GM18499 (cell line): ENCODE data around the gene TMEM31.
"Not testable (repeated sequence)": the region's sequence is repeated elsewhere in the genome, so short reads cannot be mapped to it uniquely, and the experiment has no call there.

Experiments
- ATAC-seq: cut with Tn5 transposase; IDR thresholded peaks from one replicate; pipeline ENCODE4 v1.9.1; 2021; ENCODE audit warnings: moderate number of reproducible peaks; ENCODE audit not compliant: insufficient read depth, unreplicated experiment

The TMEM31 gene

DNA sequence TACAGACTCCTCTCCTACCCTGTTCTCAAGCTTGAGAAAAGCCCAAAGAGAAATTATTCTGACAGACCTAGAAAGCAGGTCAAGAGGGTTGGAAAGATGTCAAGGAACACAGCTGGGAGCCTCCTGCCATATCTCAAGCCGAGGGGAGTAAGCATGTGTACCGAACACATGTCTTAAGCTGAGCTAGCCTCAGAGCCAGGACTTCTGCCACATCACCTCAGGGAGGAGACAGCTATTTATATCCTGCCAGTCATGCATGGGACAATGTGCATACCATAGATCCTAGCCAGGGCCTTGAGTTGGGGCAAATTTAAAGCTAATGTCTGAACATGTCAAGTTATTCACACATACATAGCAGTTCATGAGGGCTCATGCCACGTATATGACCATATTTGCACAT, 11.8 kb downstream of the TMEM31 start:
- ATAC-seq: no peak

DNA sequence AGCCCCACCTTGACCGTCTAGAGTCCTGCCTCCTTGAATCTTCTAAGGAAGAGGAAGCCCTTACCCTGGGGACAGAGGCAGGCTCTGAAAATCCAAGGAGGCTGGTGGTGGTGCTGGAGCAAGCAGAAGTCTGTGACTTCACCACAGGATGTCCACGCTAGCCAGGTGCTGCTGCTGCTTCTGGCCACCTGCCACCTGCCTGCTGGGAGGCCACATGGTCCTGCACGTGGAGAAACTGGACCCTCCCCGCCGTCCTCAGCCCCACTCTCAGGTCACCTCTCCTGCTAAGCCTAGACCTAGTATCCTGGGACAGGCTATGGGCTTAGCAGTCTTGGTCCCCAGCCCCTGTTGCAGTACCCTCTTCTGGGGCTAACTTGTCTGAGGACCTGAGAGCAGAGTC, 15.8 kb downstream of the TMEM31 start:
- ATAC-seq: no peak

DNA sequence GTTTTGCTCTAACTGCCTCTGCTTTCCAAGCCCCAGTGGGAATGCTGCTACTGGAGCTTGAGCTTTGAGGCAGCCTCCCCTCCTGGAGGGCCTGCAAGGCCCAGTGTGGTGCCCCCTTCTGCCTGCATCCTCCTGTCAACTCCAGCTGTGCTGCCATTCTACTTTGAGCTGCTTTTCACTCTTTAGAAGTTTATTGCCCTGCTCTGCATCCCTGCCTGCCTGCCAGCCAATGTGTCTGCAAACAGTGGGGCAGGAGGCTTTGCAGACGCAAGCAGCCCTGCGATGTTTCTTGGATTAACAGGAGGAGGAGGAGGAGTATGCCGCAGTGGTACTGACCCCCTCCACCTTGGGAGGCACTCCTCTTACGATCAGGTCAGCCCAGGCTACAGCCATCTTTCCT, 16.4 kb downstream of the TMEM31 start:
- no peak for ATAC-seq

DNA sequence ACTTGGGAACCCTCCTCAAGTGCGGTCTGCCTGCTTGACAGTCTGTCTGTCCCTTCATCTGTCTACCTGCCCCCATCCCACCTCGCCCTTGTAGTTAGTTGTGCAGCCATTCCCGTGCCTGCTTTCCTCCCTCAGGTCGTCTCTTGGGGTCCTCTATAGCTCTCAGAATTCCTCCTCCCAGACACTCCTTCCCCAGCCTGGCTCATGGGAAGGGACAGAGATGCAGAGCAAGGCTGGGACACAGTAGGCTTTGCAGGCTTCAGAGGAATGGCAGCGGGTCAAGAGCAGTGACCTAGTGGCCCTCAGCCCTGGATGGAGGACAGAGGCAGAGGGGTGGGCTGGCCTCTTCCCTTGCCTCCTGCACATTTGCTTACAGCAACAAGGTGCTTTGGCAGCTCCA, 18.3 kb downstream of the TMEM31 start:
- ATAC-seq: no peak

DNA sequence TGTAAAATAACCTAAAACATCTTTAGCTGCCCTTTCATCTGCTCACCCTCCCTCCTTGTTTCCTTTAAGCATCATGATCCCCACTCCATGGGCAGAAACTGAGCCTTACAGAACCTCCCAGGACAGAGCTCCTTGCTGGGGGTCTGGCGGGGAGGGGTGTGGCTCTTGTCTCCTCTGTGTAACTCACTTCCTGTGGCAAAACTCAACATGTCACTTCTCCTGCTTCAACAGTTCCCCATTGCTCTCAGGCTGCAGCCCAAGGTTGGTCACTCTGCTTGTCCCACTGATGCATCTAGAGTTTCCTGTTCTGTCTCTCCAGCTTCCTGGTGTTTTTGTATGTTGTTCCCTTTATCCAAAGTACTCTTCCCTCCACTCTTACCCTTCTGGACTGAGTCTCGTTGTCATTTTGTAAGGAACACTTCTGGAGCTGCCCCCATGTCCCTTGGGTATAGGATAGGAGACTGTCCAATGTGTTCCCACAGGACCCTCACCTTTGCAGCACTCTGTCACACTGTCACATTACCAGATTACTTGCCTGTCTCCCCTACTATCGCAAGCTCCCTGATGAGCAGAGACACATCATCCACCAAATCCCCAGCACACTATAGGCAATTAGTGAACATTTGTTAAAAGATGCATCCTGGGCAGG, 19.6 kb downstream of the TMEM31 start:
- no peak for ATAC-seq

DNA sequence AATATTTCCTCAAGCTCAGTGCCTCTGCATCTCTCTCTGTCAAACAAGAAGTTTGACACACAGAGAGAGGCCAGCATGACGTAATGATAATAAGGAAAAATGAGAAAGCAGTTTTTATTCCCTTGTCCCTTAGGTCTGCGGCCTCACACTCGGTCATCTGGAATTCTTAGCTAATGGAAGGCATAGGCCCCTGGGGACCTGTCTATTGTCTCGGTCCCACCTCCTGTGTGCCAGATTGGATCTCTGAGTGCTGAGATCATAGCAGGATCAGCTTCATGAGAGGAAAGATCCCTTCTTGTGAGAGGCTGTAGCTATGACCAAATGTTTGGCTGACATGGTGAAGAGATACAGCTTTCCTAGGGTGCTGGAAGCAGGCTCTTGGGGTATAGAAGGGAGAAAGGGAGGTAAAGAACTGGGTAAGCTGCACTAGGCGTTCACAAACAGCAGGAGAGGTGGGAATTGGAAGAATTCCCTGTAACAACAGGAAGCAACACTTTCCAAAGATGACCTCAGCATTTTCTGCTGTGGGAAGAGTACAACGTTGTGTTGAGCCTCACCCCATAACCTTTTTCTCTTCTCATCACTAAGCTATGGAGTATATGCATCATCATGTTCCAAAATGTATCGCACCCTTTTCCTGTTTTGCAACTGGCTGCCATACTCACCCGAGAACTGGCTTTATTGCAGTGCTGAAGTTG, 20.2 kb downstream of the TMEM31 start:
- ATAC-seq: no peak

DNA sequence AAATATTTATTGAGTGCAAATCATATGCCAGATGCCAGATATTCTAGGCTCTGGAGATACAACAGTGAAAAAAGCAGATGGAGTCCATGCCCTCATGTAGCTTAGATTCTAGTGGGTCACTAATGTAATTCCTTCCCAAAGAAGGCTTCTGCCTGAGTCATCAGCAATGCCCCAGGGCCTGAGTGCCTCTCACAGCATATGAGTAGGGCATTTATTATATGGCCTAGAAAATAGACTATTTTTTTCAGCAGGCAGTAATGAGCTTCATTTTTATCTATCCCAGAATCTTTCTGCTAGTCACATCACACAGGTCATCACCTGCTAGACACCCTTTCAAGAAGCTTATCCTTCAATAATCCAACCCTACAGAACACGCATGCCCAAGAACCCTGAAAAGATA, 22.3 kb downstream of the TMEM31 start:
- no peak for ATAC-seq

DNA sequence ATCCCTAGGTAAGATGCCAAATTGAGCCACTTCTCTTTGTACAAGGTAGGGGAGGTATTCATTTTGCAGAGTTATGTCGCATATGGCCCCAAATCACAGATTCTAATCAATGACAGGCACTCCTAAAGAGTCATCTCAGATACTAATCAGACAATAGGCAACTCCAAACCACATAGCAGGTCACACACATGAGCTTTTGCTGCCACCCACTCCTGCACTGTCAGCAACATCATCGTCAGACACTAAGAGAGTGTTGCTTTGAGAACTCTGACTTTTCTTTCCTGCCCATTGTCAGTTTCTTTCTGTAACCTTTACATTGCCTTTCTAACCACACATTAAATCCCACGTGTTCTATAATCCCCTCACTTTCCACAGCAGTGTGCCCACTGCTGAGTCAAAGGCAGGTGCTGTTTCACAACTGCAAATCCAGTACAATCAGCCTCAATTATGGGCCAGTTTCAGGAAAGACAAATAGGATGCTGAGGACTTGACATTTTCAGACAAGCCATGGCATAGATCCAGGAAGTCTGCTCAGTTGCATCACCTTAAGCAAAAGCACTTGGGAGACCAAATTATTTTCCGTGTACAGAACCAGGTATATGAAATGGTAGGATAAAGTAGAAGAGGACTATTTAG, 23.5 kb downstream of the TMEM31 start:
- ATAC-seq: no peak

DNA sequence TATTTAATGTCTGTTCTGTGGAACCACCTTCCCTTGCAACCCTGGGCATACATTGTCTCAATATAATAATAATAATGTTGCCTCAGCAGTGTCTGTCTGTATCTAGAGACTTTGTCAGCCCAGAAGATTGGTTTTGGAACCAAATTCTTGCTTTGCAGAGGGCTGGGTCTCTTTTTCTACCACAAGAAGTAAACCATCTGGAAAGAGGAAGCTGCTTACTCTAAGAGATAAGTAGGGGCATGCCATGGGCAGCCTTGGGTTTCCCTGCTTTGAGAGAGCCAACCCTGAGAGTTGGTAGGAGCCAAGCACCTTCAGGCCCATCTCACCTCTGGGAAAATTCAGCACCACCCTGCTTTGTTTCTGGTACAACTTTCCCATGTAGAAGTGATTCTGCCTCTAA, 27.0 kb downstream of the TMEM31 start:
- no peak for ATAC-seq

DNA sequence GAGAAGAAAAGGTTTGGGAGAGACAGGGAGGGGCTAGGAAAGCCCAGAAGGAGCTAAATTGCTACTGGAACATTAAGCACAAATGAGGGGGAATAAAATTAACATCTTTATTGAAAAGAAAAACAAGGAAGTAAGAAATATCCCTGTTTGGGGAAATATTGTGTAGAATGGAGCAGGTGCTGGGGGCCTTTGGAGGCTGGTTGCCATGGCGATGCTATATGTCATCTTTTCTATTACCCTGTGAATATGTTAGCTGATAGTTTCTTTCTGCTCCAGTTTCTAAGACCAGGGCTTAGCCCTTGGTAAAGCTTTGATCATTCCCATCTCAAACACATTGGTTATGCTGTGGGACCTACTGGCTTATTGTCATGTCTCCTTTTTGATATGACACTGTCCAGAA, 28.7 kb downstream of the TMEM31 start:
- ATAC-seq: no peak

DNA sequence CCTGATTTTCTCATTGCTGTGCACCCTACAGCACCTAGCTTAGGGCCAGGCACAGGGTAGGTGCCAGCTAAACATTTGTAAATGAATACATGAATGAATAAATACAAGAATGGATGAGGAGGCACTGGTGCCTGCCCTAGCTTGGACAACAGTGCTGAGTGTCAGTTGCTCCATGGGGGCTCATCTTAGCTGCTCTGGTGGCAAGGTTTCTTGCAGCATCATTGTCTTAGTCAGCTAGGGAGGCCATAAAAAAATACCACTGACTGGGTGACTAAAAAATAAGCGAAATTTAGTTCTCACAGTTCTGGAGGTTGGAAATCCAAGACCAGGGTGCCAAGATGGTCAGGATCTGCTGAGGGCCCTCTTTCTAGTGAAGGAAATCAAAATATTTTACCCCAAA, 31.2 kb downstream of the TMEM31 start:
- ATAC-seq: no peak

DNA sequence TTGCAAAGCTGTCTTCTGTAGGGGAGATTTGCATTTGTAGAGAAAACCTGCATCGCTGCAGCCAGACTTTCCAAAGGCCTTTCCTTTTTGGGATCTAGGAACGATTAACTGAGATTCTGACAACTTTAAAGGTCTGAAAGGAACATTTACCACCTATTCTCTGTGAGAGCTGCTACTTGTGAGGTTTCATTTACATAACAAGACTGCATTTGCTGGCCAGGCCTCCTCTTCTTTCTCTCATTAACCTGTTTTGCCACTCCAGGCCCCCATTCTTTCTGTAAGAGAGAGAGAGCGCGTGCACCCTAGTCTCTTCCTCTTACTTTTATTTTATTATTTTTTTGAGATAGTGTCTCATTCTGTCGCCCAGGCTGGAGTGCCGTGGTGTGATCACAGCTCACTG, 31.6 kb downstream of the TMEM31 start:
- no peak for ATAC-seq

DNA sequence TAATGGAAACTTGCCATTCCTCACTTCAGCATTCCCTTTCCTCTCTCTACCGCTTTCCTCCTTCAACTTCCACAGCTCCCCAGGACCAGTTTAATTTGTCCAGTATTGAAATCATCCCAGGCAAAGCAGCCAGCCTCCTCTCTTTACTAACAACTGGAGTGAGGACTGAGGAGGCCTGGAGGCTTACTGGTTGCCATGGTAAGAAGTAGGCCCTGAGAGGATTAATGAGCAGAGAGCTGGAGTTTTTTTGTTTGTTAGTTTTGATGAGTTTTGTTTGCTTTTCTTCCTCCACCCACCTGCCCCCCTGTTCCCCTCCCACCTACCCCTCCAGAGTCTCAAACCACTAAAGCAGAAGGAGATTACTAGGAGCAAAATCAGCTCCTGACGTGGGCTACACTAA, 36.5 kb downstream of the TMEM31 start:
- no peak for ATAC-seq

DNA sequence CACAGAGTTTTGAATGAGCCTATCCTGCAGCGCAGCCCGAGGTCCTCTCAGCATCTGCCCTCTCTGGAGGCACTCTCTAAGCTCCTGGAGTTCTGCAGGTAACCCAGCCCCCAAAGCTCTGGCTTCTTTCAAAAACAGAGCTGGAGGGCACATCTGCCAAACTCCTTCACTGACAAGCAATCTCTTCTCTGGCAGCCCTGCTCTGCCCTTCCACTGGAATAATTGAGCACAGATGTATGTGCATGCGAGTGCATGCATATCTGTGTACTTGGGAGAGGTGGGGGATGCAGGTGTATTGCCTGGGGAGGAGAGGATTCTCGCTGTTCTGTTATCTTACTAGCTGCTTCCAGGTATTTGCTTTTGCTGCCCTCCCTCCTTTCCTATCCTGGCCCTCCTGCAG, 43.7 kb downstream of the TMEM31 start:
- ATAC-seq: no peak

DNA sequence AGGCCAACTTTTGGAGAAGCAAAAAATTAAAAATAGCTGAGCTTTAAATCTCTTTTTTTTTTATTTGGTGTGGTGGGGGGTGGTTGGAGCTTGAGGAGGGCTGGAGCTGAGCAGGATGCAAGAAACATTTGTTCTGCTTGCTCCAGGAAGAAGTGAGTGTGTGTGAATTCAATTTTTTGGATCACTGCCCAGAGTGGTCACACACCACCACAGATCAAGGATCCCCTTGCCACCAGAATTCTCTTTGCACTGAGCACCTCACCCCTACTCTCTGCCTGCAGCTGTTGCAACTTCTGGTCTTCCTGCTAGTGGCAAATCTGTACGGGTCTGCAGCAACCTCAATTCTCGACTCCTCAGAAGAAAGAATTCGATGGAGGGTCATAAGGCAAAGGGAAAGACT, 46.0 kb downstream of the TMEM31 start:
- ATAC-seq: no peak

DNA sequence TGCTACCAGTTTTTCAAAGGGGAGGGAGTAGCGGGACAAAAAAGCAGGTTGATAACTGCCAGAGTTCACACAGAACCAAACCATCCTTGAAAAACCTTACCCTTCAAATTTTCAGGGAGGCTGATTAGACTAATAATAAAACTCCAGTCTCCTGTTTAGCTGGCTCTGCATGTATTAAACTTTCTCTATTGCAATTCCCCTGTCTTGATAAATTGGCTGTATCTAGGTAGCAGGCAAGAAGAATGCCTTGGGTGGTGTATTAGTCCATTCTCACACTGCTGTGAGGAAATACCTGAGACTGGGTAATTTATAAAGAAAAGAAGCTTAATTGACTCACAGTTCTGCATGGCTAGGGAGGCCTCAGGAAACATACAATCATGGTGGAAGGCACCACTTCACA, 47.8 kb downstream of the TMEM31 start:
- no peak for ATAC-seq

DNA sequence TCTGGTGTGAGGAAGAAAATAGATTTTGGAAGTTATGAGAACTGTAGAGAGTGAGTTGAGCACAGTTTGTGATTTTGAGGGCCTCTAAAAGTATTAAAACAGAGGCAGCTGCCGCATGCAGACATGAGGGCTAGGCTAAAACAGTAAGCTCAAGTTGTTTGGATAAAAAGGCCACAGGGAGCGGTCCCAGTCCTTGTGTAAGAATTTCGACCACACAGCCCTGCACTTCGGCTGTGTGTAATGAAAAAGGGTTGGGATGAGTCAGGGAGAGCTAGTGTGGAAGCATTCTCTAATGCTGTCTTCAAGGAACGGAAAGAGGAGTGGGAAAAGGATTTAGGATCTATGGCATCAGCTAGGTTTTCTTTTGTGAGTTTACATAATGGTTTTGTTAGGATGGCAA, 52.8 kb downstream of the TMEM31 start:
- not testable (repeated sequence) for ATAC-seq
